GM19023 (cell line): ENCODE data around the gene DRC3.

Experiments
- ATAC-seq: cut with Tn5 transposase; IDR thresholded peaks from one replicate; pipeline ENCODE4 v1.9.1; 2021; ENCODE audit warnings: mild to moderate bottlenecking, moderate library complexity; ENCODE audit not compliant: unreplicated experiment

Gene DRC3

DNA sequence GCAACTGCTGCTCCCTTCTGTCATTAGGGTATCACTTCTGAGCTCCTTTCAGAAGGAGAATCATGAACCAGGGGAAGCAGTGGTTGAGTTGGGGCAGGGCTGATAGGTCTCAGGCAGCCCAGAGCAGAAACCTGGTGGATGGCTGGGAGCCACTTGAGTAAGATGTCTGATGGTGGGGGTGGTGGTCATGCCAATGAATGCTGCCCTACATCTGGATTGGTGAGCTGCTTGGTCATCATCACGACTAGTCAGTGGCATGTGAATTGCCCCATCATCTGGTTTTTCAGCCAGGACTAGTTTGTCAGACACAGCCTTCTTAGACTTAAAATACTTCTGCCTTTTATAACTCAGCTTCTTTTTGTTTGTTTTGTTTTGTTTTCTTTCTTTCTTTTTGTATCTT is 69.1 kb downstream of the DRC3 start:
- no peak for ATAC-seq

GRCh38 chr17:18042983-18043382 is 70.3 kb downstream of the DRC3 start:
- no peak for ATAC-seq

DNA sequence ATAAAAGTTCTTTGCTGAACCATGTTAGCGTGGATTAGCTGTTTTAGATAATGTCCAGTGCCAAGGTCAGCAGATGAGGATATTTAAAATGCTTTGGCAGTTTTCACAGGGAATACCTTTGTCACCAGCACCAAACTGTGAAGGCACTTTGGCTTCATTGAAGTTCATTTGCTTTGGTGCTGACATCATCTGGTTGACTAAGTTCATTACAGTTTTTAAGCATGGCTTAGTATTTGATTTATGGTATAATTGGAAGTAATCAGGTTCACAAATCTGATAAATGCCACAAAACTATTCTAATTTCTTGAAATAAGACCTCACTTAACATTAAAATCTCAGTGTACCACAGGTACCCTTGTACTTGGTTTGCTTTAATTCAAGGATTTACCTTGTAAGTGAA is 70.8 kb downstream of the DRC3 start:
- no peak for ATAC-seq

DNA sequence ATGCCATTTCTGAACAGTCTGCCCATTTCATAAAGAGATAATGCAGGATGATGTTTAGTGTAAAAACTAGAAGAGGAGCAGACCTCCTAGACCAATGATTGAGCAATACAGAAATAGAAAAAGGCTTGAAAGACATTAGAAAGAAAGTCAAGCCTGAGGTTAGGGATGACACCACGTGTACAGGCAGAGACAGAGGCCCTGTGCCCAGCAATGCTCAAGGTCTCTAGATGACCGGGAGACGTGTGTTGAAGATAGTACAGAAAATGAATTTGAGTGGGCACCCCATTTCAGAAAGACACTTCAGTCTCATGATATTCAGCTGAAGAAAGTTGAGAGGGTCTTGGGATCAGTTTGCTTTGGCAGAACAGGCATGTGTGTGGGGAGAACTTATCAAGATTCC is 71.9 kb downstream of the DRC3 start:
- ATAC-seq = no peak

DNA sequence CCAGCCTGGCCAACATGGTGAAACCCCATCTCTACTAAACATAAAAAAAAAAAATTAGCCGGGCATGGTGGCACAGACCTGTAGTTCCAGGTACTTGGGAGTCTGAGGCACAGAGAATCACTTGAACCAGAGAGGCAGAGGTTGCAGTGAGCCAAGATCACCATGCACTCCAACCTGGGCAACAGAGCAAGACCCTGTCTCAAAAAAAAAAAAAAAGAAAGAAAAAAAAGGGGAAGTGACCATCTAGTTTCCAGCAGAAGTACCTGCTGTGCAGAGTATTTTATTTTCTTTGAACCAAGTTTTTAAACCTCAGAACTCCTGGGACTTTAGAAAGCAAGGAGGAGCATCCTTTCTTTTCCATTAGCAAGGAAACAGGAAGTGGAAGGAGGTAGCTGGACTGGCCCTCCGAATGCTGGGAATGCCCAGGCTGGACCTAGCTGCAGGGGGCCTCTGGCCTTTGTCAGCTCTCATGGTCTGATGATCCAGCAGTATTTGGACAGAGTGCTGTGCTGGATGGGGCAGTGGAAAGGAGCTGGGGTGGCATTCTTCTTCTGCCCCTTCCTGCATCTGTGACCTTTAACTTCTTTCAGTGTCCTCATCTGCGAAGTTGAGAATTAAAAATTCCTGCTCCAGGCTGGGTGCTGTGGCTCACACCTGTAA is 73.2 kb downstream of the DRC3 start:
- no peak for ATAC-seq

DNA sequence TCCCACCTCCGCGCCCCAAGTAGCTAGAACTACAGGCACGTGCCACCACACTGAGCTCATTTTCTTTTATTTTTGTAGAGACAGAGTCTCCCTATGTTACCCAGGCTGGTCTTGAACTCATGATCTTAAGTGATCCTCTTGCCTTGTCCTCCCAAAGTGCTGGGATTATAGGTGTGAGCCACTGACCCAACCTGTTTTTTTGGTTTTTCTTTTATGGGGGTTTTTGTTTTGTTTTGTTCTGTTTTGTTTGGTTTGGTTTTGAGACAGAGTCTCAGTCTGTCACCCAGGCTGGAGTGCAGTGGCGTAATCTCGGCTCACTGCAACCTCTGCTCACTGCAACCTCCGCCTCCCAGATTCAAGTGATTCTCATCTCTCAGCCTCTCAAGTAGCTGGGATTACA is 82.9 kb downstream of the DRC3 start:
- no peak for ATAC-seq

DNA sequence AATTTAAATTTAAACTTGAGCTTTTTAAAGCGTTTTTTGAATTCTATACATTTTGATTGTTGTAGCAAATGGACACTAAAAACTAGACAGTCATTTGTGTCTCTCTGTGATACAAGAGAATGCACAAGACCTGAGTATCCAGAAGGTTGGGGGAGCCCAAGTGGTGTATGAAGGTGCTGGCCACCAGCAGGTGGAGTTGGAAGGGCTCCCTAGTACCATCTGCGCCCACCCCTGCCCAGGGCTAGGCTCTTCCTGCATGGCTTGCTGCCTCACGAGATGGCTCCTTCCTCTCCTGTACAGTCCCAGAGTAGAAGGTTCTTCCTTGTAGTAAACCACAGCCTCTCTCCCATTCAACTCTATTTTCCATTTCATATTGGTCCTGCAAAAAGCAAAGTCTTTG is 83.6 kb downstream of the DRC3 start:
- ATAC-seq = no peak

GRCh38 chr17:18059283-18059682 is 86.6 kb downstream of the DRC3 start:
- no peak for ATAC-seq

GRCh38 chr17:18064053-18064452 is 91.4 kb downstream of the DRC3 start:
- ATAC-seq = no peak

DNA sequence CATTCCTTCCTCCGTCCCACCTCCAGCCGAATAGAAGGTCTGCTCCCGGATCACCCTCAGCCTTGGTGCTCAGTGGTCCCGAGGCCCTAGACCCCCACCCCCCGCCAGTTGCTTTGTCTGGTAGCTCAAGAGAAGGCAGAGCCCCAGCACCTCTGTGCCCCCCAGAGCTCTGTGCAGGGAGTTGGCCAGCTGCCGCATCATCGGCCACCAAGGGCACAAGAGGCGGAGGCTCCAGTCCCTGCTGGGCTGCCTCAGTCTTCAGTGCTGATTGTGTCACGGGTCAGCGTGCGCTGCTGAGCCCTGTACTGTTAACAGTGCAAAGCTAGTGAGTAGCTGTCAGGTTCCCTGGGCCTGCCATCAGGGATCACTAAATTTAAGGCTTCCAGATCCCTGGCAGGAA is 92.9 kb downstream of the DRC3 start:
- no peak for ATAC-seq
